Activated effector memory CD4-positive, alpha-beta T cell treated with anti-CD3 and anti-CD28 coated beads, Interleukin-2, amount 50 U/mL, for 16 hours (primary cell): ENCODE results near the gene TMEM263.
"Not testable (repeated sequence)": the region's sequence is repeated elsewhere in the genome, so short reads cannot be mapped to it uniquely, and the experiment has no call there.

Source experiments
- DNase-seq: peaks from one replicate; pipeline ENCODE4 v3.0.0-alpha.2; 2020

TMEM263 gene

GRCh38 chr12:106986625-106987389 lies 31.1 kb downstream of the TMEM263 start, which contains the start of gene MTERF2:
Gene MTERF2 (minus strand): TSS chr12:106987146. CDS start chr12:106978714, 8,432 bp downstream.
- peak; percentile 93 for DNase-seq

DNA sequence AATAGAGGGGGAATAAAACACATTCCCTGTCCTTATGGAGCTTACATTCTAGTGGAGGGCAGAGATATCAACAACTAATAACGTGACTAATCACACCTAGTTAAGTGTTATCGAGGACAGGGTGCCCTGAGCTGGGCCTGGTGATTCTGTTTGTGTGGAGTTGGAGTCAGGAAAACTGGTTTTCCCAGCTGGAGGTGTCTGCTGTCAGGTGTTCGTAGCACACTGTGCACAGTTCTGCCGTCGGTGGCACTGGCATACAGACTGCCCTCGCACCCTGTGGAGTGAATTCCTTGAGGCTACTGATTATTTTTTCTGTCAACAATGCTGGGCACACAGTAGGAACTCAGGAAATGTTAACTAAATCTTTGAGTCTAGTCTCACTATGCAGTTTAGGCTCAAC lies 32.1 kb downstream of the TMEM263 start:
- DNase-seq = no peak

DNA sequence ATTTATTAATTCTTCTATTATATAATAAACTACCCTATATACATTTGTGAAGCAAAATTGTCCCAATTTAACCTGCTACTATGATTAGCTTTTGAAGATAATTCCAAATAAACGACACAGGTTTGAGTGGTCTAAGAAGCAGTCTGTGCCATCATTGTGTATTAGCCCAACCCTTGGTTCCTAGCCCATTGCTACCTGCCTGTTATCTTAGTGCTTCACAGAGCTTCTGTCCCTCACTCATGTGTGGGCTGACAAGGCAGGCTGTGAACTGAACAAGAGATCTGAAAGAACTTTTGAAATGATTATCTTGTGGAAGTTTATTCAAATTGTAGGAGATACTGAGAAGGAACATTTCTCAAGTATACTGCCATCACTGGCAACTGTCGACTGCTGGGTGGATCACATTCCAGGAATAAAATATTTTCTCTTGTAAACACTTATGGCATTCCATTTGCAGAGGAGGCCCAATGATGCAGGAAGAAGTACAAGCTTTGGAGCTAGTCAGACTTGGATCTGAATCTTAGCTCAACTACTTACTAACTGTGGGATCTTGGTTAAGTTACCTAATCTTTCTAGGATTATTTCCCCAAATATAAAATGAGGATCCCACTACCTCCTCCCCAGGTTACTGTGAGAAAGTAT lies 39.0 kb downstream of the TMEM263 start:
- no peak for DNase-seq

GRCh38 chr12:106996102-106996501 lies 40.4 kb downstream of the TMEM263 start:
- not testable (repeated sequence) for DNase-seq

GRCh38 chr12:106997916-106998315 lies 42.2 kb downstream of the TMEM263 start:
- no peak for DNase-seq

DNA sequence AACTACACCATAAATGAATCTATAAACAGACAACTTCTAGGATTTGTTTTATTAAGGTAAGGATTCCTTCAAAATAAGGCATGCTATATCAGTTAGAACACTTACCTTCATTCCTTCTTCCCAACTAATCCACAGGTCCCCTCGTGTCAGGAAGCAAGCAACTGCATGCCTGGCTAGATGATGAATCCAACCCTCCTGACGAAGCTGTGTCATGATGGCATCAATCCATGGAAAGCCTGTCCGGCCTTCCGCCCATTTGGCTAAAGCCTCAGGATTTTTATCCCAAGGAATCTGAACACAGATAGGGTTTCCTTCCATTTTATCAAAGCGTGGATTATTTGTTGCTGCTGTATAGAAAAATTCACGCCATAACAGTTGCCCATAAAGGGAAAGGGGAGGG lies 43.7 kb downstream of the TMEM263 start:
- no peak for DNase-seq

DNA sequence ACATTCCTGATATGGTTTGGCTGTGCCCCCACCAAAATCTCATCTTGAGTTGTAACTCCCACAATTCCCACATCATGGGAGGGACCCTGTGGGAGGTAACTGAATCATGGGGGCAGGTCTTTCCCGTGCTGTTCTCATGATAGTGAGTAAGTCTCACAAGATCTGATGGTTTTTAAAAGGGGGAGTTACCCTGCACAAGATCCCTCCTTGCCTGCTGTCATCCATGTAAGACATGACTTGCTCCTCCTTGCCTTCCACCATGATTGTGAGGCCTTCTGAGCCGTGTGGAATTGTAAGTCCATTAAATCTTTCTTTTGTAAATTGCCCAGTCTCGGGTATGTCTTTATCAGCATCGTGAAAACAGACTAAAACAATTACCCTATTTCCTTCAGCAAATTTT lies 47.0 kb downstream of the TMEM263 start:
- not testable (repeated sequence) for DNase-seq

GRCh38 chr12:107007411-107007810 lies 51.7 kb downstream of the TMEM263 start:
- DNase-seq = no peak

DNA sequence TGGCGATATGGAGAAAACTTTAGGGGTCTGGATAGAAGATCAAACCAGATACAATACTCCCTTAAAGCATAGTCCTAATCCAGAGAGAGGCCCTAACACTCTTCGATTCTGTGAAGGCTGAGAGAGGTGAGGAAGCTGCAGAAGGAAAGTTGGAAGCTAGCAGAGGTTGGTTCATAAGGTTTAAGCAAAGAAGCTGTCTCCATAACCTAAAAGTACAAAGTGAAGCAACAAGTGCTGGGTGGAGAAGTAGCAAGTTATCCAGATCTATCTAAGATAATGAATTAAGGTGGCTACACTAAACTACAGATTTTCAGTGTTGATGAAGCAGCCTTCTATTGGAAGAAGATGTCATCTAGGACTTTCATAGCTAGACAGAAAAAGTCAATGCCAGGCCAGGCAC lies 55.8 kb downstream of the TMEM263 start:
- no peak for DNase-seq

- no peak for DNase-seq
Observed at GRCh38 chr12:107012736-107013425, 57.2 kb downstream of the TMEM263 start.

DNA sequence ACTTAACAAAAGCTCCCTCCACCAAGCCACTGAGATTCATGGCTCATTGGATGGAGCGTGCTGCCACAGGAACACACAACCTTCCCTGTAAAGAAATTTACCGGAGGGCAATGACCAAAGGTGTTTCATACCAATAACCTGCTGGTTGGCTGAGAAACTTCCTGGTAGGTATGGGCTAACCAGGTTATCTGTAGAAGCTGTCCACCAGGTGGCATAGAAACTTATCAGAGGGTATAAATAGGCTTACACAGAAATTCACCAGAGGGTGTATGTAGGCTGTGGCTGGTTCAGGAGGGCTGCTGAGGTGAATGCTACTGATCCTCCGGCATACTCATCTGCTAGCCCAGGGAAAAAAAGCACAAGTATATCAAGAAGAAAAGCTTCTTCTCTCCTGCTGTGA lies 58.3 kb downstream of the TMEM263 start:
- no peak for DNase-seq

DNA sequence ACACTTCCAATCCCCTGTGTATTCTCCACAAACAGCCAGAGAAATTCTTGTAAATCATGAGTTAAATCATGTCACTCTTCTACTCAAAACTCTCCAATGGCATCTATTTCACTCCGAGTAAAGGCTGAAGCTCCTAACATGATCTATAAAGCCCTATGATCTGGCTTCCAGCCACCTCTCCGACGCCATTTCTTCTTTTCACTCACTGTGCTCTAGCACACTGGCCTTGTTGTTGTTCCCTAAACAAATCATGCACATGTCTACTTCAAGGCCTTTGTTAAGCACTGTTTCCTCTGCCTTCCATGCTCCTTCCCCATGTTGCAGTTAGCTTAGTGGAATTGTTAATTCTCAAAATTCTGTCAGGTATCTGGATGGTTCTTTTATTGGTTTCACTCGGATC lies 61.3 kb downstream of the TMEM263 start:
- no peak for DNase-seq

- no peak for DNase-seq
Observed at GRCh38 chr12:107019546-107019945, 63.8 kb downstream of the TMEM263 start.
